Fibroblast of skin of scalp (primary cell): ENCODE data around the gene EPG5.
"Not testable (repeated sequence)": the region's sequence is repeated elsewhere in the genome, so short reads cannot be mapped to it uniquely, and the experiment has no call there.

ENCODE experiments used
- DNase-seq: peaks from one replicate; pipeline ENCODE4 v3.0.0-alpha.2; 2013

The EPG5 gene

GRCh38 chr18:45838302-45839070 is 128.6 kb downstream of the EPG5 start:
- DNase-seq = no peak

- DNase-seq = peak; percentile 56
Observed at GRCh38 chr18:45837283-45838070, 129.7 kb downstream of the EPG5 start.

GRCh38 chr18:45836242-45837205 is 130.6 kb downstream of the EPG5 start:
- no peak for DNase-seq

GRCh38 chr18:45835057-45835636 is 132.0 kb downstream of the EPG5 start:
- no peak for DNase-seq

- no peak for DNase-seq
Observed at GRCh38 chr18:45834306-45834705, 132.8 kb downstream of the EPG5 start.

GRCh38 chr18:45833846-45834245 is 133.3 kb downstream of the EPG5 start:
- no peak for DNase-seq

GRCh38 chr18:45830917-45831316 is 136.2 kb downstream of the EPG5 start:
- DNase-seq = no peak

GRCh38 chr18:45829855-45830254 is 137.3 kb downstream of the EPG5 start:
- DNase-seq = no peak

- no peak for DNase-seq
Observed at GRCh38 chr18:45828917-45829811, 138.0 kb downstream of the EPG5 start.

- not testable (repeated sequence) for DNase-seq
Observed at GRCh38 chr18:45826716-45827115, 140.4 kb downstream of the EPG5 start.

GRCh38 chr18:45826084-45826483 is 141.0 kb downstream of the EPG5 start:
- DNase-seq = no peak

GRCh38 chr18:45825258-45826044 is 141.7 kb downstream of the EPG5 start, which contains the start of gene SIGLEC15:
SIGLEC15 (plus strand) TSS chr18:45825675; CDS start chr18:45825729, 54 bp downstream.
- DNase-seq = no peak

- no peak for DNase-seq
Observed at GRCh38 chr18:45821711-45822110, 145.4 kb downstream of the EPG5 start.

- DNase-seq = no peak
Observed at GRCh38 chr18:45821026-45821425, 146.1 kb downstream of the EPG5 start.

GRCh38 chr18:45820106-45820745 is 146.9 kb downstream of the EPG5 start:
- DNase-seq = no peak

- DNase-seq = peak; percentile 28
Observed at GRCh38 chr18:45818765-45819164, 148.4 kb downstream of the EPG5 start.

GRCh38 chr18:45817543-45817942 is 149.6 kb downstream of the EPG5 start:
- no peak for DNase-seq

GRCh38 chr18:45814733-45815132 is 152.4 kb downstream of the EPG5 start:
- not testable (repeated sequence) for DNase-seq

GRCh38 chr18:45807144-45807543 is 160.0 kb downstream of the EPG5 start:
- DNase-seq = not testable (repeated sequence)

- DNase-seq = peak; percentile 69
Observed at GRCh38 chr18:45806226-45806625, 160.9 kb downstream of the EPG5 start.
